Erythroblast (primary cell): ENCODE measurements around the gene ELMOD3.
A peak's percentile ranks its signal among the peaks of the same experiment; 100 is the strongest.
"Not testable (repeated sequence)": the region's sequence is repeated elsewhere in the genome, so short reads cannot be mapped to it uniquely, and the experiment has no call there.

ENCODE experiments used
- DNase-seq, 2 experiments: peaks; one replicate each; lab custom pipeline; 2025; lab: John Stamatoyannopoulos, UW
- GATA1 ChIP-seq: IDR thresholded peaks from 2 replicates; pipeline ENCODE4 v1.6.1; 2011; ENCODE audit warnings: low read depth, mild to moderate bottlenecking, control low read depth, low read length, moderate library complexity
- POLR2A ChIP-seq: IDR thresholded peaks from 2 replicates; pipeline ENCODE4 v1.6.1; 2011; ENCODE audit warnings: mild to moderate bottlenecking, low read length

The ELMOD3 gene

DNA sequence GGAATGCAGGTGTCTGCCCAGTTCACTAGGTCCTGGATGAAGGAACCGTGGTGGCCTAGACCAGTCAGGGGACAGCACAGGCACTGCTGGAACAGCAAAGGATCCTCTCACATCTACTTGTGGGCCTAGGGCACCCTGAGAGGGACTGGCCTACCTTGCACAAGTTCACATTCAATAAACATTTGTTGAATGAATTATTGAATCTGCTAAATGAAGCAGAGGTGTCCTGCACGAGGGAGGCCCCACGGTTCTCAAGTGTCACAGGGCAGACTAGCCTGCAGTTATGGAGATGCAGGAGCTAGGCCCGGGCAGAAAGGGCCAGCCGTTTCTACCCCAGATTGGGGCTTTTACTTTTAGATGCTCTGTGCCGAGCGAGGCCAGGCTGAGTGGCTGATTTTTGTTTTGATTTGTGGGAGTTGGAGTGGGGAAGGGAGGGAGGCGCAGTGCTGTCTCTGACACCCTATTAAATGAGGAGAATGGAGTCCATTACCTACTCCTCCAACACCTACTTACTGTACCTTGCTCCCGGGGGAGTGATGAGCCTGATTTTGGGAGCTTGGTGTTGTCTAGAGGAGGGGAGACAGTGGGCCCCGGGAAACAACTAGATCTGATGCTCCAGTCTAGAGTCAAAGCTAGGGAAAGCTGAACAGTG, 82.4 kb downstream of the ELMOD3 start:
- DNase-seq: peak in 1 of 2 experiments; percentile 61
- TF ChIP-seq GATA1: no peak
- no peak for TF ChIP-seq POLR2A

DNA sequence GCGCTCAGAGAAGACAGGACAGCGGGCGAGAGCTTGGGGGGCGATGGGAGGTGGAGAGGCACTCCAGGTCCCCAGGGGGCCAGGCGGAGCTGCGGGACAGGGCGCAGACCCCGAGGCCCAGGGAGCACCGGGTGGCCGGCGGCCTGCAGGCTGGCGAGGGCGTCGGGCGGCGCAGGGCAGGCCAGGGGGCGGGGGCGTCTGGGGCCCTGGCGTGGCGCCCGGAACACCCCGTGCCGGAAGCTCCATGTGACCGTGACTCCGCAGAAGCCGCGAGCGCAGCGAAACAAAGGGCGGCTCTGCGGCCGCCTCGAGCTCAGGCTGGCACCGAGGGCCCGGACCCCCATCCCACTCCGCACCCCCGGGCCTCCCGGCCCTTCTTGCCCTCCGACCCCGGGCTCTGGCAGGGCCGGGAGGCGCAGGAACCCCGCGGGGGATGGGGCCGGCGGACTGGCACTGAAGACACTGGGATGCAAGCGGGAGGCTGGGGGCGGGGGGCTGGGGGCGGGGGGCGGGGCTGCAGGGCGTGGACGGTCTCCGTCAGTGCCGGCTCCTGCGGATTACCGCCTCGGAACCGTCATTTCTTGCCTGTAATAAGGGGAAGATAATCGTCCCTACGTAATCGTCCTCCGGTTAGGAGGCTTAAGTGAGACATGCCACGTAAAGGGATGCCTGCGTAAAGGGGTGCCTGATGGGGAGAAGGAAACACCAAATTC, 83.1 kb downstream of the ELMOD3 start:
- peak; percentile 92 to 96 for DNase-seq
- no peak for TF ChIP-seq GATA1
- peak; percentile 70 for TF ChIP-seq POLR2A

DNA sequence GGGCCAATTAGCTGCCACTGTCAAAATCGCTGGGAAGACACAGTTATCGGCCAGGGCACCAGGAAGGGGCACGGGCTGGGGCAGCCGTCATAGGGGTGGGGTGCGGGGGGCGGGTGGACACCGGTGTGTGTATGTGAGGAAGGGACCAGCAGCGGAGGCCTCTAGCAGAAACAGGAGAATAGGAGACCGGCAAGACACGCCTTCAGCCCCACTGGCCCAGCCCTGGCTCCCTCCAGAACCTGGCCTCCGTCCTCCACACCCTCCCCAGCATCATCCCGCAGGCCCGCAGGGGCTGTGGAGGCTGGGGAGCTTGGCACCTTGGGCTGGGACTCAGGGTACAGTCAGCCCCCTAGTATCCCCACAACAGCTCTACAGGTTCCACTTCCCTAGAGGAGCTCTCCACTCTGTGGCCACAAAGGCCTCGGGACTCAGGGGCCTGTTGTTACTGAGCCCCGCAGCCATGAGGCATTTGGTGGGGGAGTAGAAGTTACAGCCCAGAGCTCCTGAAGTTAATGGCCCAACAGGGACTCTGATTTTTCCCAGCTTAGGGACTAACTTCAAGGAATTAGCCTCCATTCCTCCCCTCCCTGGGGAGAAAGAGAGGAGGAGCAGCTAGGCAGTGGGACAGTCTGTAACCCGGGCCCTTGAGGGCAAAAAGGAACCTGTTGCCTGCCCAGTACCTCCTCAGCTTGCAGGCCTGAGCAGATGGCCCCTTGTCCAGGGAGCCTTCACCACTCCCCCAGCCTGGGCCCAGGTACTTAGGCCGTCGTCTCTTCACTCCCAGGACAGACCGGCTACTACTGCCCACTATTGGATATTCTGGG, 83.8 kb downstream of the ELMOD3 start:
- no peak for TF ChIP-seq GATA1
- TF ChIP-seq POLR2A: peak; percentile 32
- DNase-seq: no peak

DNA sequence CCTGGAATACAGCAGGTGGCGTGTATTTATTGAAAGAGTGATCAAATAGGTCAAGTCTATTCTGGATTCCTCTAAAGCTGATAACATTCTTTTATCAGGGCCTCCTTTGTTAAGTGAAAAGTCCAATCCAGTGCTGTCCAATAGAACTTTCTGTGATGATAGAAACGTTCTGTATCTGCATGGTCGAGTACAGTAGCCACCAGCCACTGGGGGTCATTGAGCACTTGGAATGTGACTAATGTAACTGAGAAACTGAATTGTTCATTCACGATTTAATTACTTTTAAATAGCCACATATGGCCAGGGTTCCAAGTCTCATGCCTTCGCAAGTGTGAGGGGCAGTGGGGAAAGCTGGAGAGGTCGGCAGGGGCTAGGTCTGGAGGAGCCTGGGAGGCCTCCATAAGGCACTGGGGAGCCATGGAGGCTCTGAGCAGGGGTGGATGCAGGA, 84.5 kb downstream of the ELMOD3 start:
- TF ChIP-seq GATA1 (no peak), POLR2A (no peak)
- no peak for DNase-seq

DNA sequence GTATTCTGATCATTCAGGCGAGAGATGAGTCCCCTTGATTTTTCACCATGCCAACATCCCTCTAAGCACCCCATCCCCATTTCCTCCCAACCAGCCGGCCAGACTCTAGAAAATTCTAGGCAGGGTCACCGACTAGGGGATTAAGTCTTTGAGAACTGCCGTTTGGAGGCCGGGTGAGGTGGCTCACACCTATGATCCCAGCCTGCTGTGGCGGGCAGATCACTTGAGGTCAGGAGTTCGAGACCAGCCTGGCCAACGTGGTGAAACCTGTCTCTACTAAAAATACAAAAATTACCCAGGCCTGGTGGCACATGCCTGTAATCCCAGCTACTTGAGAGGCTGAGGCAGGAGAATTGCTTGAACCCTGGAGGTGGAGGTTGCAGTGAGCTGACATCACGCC, 85.0 kb downstream of the ELMOD3 start:
- DNase-seq: not testable (repeated sequence)

DNA sequence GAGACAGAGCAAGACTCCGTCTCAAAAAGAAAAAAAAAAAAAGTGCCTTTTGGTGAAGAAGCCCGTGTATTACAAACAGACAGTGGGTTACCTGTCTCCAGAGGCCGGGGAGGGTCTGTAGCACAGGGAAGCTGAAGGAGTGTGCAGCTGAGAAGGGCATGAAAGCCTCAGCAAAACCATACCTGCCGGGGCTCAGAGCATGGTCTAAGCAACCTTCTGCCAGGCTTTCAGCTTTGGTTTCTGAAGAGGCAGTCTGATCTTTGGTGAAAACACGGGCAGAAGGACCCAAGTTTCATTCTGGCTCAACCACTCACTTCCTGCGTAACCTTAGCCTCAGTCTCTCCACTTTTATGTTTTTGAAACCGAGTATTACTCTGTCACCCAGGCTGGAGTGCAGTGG, 85.4 kb downstream of the ELMOD3 start:
- no peak for DNase-seq
- TF ChIP-seq POLR2A: no peak
- no peak for TF ChIP-seq GATA1

DNA sequence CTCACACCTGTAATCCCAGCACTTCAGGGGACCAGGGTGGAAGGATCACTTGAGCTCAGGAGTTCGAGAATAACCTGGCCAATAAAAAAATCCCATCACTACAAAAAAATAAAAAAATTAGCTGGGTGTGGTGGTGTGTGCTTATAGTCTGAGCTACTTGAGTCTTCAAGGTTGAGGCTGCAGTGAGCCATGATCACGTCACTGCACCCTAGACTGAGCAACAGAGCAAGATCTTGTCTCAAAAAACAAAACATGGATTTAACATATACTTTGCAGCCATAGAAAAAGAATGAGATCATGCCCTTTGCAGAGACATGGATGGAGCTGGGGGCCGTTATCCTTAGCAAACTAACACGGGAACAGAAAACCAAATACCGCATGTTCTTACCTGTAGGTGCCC, 86.2 kb downstream of the ELMOD3 start:
- TF ChIP-seq POLR2A (no peak), GATA1 (no peak)
- no peak for DNase-seq
